COLO668 (cell line): ENCODE measurements around the gene STAB2.
A peak's percentile ranks its signal among the peaks of the same experiment; 100 is the strongest.
"Not testable (repeated sequence)": the region's sequence is repeated elsewhere in the genome, so short reads cannot be mapped to it uniquely, and the experiment has no call there.

ENCODE experiments used
- DNase-seq: peaks from one replicate; lab custom pipeline; 2025; ENCODE audit not compliant: unreplicated experiment; lab: John Stamatoyannopoulos, UW

Gene STAB2

DNA sequence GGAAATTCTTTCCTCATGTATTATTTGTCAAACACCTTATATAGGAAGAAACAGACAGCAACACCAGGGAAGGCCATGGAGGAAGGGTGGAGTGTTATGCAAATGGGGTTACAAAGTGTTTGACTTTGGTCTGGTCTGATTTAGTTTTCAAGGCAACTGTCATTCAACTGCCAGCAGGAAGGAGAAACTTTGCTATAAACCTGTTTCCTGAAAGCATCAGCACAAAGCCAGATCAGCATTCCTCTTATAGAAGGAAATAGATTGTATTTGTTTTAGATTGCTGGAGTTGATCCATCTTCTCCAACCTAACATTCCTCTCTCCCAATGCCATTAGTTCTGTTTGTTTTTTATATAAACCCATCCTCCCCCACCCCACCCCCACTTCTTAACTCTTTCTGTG lies 65.7 kb downstream of the STAB2 start:
- no peak for DNase-seq

DNA sequence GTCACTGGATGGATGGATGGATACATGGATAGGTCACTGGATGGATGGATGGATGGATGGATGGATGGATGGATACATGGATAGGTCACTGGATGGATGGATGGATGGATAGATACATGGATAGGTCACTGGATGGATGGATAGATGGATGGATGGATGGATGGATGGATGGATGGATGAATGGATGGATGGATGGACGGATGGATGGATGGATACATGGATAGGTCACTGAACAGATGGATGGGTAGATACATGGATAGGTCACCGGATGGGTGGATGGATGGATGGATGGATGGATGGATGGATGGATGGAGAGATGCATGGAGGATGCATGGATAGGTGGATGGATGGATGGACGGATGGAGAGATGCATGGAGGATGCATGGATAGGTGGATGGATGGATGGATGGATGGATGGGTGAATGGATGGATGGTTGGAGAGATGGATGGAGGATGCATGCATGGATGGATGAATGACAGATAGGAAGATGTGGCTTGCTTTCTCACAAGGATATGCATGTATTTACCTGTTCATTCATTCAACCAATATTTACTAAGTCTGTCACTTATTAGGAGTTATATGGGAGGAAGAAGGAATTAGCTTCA lies 66.6 kb downstream of the STAB2 start:
- not testable (repeated sequence) for DNase-seq

DNA sequence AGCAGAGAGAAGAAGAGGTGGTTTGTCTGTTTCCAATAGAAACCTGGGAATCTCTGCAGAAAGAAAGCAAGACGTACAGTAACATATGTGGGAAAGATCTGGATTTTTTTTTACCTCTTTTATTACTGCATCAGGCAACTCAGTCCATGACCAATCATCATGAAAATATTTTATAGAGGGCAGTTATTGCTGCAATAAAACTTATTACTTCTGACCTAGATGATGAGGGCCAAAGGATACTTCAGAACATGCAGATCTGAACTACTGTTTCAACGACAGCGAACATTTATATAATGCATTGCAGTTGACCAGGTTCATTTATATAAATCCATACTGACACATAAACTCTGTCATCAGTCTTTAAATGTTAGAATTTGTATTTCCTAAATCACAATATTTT lies 67.7 kb downstream of the STAB2 start:
- DNase-seq = no peak

DNA sequence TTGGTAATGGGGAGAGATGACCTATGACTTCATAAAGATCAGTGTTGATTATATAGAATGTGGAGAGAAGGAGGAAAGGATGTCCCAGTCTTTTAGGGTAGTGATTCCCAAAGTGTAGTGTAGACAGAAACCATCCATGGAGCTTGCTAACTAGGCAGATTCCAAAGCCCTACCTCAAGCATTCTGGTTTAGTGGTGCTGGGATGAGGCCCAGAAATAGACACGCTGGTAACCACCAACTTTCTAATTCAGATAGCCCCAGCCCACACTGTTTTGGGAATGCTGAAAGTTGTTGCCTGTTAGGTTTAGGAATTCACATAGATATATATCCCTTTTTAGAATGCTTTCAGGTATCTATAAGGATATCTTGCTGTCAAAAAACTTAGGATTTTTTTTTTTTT lies 69.2 kb downstream of the STAB2 start:
- no peak for DNase-seq

DNA sequence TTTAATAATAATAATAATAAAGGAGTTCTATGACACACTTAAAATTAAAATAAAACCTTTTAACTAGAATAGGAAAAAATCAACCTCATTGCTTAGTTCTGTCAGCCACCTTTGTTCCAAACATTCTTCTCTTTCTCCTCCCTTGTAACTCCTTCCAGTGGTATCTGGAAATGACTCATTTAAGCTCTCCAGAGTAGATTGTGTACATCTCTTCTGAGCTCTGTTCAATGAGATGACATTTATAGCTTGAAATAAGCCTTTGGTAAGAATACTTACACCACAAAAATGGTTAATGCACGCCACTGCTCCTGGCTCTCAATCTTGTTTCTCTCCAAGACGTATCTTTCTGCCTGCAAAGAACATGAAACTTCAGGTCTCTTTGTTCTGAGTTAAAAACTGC lies 70.3 kb downstream of the STAB2 start:
- no peak for DNase-seq

DNA sequence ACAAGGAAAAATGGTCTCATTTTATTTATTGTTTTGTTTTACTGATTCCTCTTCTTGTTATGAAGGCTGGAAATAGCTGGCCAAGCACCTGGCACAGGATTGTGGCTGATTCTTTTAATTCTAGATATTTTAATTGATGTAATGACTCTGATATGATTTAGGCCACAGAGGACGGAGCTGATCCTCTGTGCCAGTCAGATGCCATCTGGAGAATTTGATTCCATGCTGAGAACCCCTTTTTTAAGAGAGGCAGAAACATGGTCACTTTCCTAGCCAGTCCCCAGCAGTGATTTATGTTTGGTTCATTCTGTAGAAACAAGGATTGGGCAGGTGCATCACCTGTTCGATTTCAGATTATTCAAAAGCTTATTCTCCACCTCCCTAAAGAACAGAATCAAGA lies 77.6 kb downstream of the STAB2 start:
- DNase-seq = no peak

DNA sequence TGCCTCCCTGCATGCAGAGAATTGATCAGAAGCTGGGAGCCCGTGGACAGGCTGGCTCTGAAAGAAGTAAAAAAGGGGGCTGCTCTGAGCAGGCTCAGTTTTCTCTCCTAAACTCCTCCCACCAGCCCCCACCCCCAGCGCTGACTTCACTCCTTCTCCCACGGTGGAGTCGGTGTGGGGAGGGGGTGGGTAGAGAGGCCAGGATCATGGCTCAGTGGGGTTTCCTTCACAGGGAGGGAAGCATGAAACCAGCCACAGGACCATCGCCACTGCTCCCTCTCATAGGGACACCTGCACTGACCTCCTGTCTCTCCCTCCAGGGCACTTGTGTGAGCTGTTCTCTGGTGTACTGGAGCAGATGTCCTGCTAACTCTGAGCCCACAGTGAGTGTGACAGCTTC lies 78.9 kb downstream of the STAB2 start:
- peak; percentile 32 for DNase-seq

DNA sequence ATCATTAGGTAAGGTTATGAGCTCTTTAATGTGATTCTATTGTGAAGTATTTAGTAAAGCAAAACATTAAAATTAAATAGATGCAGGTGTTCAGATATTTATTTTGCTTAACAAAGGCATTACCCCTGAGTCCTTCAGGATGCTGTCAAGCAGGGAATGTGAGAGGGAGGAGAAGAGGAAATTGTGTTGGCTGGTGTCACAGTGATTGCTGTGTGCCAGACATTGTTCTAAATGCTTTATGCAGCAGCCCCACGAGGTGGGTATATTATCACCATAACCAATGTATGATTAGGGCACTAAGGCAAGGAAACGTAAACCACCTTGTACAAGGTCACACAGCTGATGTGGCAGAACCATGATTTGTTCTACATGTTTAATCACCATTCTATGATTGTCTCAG lies 80.1 kb downstream of the STAB2 start:
- peak; percentile 30 for DNase-seq

DNA sequence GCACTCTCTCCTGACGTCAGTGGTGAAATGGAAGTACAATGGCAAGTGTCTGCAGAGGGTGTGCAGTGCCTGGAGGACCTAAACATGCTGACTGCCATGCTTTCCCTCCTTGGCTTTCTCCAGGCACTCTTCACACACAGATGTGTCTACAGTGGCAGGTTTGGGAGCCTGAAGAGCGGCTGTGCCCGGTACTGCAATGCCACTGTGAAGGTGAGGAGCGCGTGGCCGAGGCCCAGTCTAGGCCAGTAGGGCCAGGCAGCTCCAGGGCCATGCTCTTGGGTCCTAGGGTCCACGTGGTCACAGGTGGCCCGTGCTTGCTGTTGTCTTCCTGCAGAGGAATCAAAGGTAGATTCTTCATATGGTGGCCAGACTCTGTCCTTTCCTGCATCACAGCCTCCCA lies 81.4 kb downstream of the STAB2 start:
- DNase-seq = no peak

DNA sequence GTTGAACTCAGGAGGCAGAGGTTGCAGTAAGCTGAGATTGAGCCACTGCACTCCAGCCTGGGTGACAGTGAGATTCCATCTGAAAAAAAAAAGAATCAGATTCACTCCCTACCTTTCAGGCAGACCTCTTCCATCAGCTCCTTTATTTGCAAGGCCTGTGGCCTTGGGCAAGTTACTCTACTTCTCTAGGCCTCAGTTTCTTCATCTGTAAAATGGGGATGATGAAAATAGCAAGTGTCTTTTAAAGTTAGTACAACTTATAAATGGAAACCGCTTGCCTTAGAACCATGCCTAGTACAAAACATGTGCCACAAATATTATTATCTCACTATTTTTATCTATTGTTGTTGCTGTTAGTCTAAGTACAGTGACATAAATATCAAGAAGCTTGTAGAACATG lies 84.3 kb downstream of the STAB2 start:
- no peak for DNase-seq

DNA sequence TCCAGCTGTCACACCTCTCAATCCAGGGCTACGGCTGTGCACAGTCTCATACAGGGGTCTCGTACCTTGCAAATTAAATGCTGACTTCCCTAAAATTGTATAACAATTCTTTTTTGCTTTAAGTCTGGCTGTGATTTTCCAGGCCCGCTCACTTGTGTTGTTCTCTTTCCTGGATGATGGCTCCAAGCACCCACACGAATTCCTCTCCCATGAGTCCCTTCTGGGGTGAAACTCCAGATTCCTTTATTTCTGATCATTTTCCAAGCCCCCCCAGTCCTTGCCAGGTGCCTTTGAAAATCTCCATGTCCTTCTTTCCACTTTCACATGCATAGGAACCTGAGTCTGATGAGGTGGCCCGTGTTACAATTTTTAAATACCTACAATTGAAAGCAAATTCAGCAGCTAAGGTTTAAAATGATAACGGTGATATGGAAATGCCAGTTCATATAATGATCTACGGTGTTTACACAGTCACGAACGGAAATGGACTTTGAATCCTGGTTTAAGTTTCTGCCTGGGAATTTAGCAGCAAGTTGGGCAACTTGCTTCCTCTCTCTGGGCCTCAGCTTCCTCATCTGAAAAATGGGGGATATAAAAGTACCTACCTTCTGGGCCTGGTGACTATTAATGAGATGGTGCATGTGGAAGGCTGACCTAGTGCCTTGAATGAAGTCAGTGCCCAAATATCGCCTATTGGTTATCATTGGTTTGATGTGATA lies 85.5 kb downstream of the STAB2 start:
- peak; percentile 26 for DNase-seq

DNA sequence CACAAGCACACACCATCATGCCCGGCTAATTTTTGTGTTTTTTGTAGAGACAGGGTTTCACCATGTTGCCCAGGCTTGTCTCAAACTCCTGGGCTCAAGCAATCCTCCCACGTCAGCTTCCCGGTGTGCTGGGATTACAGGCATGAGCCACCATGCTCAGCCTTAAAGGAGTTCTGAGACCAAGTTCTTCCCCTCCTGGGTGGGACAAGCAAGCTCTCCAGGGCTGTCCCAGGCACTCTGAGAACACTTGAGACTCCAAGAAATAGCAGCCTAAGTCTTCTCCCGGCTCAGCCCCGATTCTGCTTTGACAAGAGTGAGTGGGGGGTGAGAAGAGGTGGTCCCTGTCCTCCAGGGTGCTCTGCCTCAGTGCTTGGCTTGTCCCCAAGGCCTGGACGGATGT lies 86.4 kb downstream of the STAB2 start:
- DNase-seq = no peak

DNA sequence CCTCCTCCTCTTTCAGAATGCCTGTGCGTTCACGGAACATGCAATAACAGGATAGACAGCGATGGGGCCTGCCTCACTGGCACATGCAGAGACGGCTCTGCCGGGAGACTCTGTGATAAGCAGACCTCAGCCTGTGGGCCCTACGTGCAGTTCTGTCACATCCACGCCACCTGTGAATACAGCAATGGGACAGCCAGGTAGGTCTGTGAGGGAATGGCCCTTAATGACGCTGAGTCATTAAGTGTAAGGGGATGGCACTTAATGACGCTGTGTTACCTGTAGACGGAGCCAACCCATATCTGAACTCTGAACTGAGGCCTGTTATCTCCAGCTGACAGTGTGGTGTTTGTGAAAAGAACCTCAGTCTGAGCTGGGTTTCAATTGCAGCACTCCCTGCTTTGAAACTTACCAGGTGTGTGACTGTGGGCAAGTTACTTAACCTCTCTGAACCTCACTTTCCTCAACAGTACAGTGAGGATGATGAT lies 86.9 kb downstream of the STAB2 start:
- DNase-seq = no peak

DNA sequence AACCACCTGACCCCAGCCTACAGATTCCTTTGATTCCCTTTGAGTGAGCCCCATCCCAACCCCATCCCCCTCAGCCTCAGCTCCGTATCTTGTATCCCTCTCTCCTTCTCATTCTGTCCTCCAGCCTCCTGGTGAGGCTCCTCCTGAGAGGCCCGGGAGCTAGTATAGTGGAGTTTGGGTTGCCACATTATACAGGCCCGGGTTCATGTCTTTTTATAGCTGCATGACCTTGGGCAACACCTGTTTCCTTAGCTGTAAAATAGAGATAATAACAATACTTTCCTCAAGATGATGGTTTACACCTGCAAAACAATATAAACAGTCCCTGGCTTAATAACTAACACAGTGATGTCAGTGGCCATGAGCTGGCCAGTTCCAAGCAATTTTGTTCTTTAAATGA lies 89.8 kb downstream of the STAB2 start:
- DNase-seq = peak; percentile 38

DNA sequence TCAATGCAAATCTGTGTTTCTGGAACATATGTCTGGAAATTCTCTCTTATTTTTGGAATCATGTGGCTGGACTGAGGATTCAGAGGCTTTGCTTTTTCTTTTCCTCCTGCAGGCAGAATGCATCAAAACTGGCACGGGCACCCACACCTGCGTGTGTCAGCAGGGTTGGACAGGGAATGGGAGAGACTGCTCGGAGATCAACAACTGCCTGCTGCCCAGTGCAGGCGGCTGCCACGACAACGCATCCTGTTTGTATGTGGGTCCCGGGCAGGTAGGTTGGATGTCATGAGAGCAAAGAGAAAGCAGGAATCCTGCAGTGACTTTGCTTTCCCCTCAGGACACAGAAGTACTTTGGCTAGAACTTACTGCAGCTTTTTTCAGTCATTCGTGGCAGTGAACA lies 90.3 kb downstream of the STAB2 start:
- peak; percentile 94 for DNase-seq

DNA sequence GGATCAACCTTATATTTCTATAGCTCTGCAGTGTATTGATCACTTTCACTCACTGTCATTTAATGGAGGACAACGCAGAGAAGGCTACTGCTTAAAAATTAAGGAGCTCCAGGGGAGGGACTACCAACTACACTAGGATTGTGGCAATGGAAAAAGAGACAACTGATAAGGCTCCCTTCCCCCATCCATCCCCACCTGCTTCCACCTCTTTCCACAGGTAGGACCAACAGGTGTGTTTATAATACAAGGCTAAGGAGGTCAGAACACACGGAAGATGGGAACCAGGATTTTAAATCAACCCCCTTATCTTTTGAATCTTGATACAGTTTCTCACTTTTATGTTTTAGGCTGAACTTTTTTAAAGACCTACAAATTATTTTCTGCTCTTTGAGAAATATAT lies 90.8 kb downstream of the STAB2 start:
- DNase-seq = peak; percentile 78

DNA sequence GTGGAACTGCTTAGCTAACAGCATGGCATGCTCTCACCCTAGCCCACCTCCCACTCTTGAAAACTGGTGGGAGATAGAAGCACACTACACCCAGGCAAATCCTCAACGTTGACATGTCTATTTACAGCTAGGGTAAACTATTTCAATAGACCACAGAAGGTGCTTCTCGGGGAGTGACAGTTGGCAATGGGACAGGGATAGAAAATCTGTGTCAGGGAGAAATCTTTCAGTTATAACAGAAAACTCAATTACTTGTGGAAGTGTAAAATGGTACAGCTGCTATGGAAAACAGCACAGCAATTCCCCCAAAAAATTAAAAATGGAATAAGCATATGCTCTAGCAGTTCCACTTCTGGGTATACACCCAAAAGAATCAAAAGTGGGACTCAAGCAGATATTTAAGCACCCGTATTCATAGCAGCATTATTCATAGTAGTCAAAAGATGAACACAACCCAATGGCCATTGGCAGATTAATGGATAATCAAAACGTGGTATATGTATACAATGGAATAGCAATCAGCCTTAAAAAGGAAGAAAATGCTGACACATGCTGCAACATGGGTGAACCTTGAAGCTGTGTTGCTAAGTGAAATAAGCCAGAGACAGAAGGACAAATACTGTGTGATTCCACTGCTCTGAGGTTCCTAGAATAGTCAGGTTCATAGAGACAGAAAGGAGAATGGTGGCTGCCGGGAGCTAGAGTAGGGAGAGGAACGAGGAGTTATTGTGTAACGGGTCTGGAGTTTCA lies 92.5 kb downstream of the STAB2 start:
- no peak for DNase-seq

DNA sequence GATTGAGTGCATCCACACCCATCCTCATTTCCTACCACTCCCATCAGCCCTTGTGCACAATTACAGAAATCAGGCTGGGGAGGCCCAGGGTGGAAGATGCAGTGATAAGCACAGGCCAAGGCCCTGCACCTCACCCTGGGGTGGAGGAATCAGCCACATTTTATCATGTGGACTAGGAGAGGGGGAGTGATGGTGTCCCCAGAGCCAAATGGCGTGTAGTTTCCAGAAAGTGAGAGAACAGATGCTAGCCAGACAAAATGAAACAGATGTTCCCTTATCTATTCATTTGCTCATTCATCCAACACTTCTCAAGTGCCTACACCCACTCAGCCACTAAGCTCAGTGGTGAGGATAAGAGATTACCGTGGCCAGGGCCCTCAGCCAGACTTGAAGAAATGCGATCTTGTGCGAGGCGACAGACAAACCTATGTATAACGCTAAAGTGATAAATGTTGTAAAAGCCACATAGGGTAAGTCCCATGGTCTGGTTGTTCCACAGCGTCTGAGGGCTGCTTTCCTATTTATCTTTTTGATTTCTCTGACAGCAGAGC lies 93.6 kb downstream of the STAB2 start:
- peak; percentile 46 for DNase-seq

DNA sequence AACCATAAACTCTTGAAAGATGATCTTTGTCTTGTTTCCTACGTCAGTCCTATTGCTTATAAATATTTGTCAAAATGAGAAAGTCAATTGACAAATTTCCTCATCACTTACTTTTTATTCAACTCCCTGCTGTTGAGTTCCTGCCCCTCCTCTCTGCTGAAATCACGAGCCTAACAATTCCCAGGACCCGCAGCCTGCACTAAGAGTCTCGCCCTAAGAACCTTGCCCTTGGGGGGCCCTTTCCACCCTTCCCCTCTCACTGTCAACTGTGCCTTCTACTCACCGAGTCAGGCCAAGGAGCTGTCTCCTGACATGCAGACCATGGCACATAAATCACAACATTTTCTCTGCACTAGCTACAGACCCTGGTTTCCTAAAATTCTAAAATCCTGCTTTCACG lies 99.0 kb downstream of the STAB2 start:
- no peak for DNase-seq

DNA sequence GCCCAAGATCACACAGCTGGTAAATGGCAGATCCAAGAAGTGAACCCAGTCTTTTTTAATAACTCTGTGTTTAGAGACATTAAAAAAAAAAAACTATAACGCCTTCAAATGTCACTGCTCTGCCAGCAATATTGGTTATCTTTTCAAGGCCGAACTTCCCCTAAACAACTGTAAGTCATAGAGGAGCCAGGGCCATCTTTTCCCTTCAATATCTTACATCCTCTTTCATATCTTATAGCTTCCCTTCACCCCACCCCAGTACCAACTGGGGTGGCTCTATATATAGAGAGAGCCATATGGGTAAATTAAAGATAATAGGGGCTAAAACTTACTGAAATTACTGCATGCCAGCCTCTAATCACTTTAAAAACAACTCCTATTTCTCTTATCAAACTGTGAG lies 100.2 kb downstream of the STAB2 start:
- no peak for DNase-seq

DNA sequence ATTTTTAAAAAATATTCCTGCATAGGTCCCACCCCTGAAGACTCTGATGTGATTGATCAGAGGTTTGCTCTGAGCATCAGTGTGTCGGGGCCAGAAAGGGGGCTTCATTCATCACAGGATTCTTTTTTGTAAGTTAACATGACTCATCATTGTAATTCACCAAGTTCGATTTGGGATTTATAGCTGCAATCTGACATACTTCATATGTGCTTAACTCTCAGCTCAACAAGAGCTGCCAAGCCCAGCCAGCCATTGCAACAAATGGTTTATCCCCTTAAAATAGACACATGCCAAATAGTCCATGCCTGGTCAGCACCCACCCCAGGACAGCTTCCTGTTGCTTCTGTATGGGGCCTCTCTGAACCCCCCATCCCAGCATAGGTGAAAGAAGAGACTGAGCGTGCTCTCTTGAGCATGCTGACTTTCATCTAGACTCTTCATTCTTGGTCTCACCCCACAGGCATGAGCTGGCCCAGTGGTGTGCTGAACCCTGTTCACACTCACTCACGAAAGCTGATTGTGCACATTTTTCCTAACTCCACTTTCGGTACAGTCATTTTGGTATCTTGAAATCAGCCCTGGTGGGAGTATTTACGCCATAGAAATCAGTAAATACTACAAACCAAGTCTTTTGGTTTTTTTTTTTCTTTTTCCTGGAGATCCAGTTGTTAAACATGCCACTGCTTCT lies 101.4 kb downstream of the STAB2 start:
- no peak for DNase-seq
